RWPE2 (cell line): ENCODE data around the gene SECISBP2L.

Source experiments
- ATAC-seq: fragments of 200-7000 bp; cut with Tn5 transposase; 3 replicates; pipeline ENCODE4 v1.9.1; 2021; ENCODE audit warnings: low read depth
- DNase-seq: peaks from one replicate; pipeline ENCODE4 v3.0.0-alpha.2; 2020; ENCODE audit warnings: low spot score
- H3K27ac ChIP-seq: fragments of 450-650 bp; 2 replicates; pipeline ENCODE4 v1.5.1; 2017; ENCODE audit warnings: mild to moderate bottlenecking; ENCODE audit not compliant: poor library complexity, severe bottlenecking
- H3K27me3 ChIP-seq: fragments of 250-450 bp; sonication (Bioruptor Pico); 2 replicates; pipeline ENCODE4 v1.5.1; 2021; ENCODE audit warnings: mild to moderate bottlenecking, moderate library complexity; ENCODE audit not compliant: insufficient read depth, poor library complexity, severe bottlenecking
- H3K36me3 ChIP-seq: fragments of 250-450 bp; sonication (Bioruptor Pico); 2 replicates; pipeline ENCODE4 v1.5.1; 2020; ENCODE audit warnings: low read depth, mild to moderate bottlenecking, moderate library complexity
- H3K4me1 ChIP-seq: fragments of 250-450 bp; sonication (Bioruptor Pico); 2 replicates; pipeline ENCODE4 v1.5.1; 2021; ENCODE audit warnings: mild to moderate bottlenecking, moderate library complexity; ENCODE audit not compliant: insufficient read depth, poor library complexity, severe bottlenecking
- H3K4me3 ChIP-seq: fragments of 250-450 bp; sonication (Bioruptor Pico); 2 replicates; pipeline ENCODE4 v1.5.1; 2021; ENCODE audit warnings: mild to moderate bottlenecking, moderate library complexity; ENCODE audit not compliant: severe bottlenecking
- H3K9me3 ChIP-seq: fragments of 250-450 bp; sonication (Bioruptor Pico); 2 replicates; pipeline ENCODE4 v1.5.1; 2021; ENCODE audit warnings: mild to moderate bottlenecking, moderate library complexity; ENCODE audit not compliant: severe bottlenecking
- CTCF ChIP-seq: fragments of 450-650 bp; IDR thresholded peaks from one replicate; pipeline ENCODE4 v1.5.1; 2017; ENCODE audit warnings: mild to moderate bottlenecking, moderate library complexity; ENCODE audit not compliant: poor library complexity, severe bottlenecking

Gene SECISBP2L

GRCh38 chr15:49085696-49086459 lies 39.6 kb upstream of the SECISBP2L start:
- H3K4me3 ChIP-seq: no peak overlapping the region
- H3K4me1 ChIP-seq: no peaks in the 10 kb centered on the region
- DNase-seq (no peak), ATAC-seq (no peak)
- no peak for TF ChIP-seq CTCF
- H3K9me3 ChIP-seq: no peaks in the 10 kb centered on the region
- no peaks in the 10 kb centered on the region for H3K36me3 ChIP-seq
- H3K27me3 ChIP-seq: no peaks in the 10 kb centered on the region
- no peak overlapping the region for H3K27ac ChIP-seq

- Histone ChIP-seq H3K27ac (no peak overlapping the region), H3K36me3 (no peaks in the 10 kb centered on the region), H3K4me3 (no peak overlapping the region), H3K9me3 (no peaks in the 10 kb centered on the region), H3K4me1 (no peaks in the 10 kb centered on the region), H3K27me3 (no peaks in the 10 kb centered on the region)
- DNase-seq (no peak), ATAC-seq (no peak)
- TF ChIP-seq CTCF: no peak
These were observed 38.0 kb upstream of the SECISBP2L start for GRCh38 chr15:49084285-49084570.

- no peak overlapping the region for H3K4me3 ChIP-seq
- ATAC-seq (no peak), DNase-seq (no peak)
- no peaks in the 10 kb centered on the region for H3K36me3 ChIP-seq
- no peak for TF ChIP-seq CTCF
- H3K27ac ChIP-seq: no peak overlapping the region
- H3K27me3 ChIP-seq: no peaks in the 10 kb centered on the region
- H3K4me1 ChIP-seq: no peaks in the 10 kb centered on the region
- H3K9me3 ChIP-seq: no peaks in the 10 kb centered on the region
These were observed 37.4 kb upstream of the SECISBP2L start for GRCh38 chr15:49083401-49084284.

GRCh38 chr15:49082960-49083359 lies 36.7 kb upstream of the SECISBP2L start:
- ATAC-seq (0 out of 3 replicates have a peak, but pooled peaks have one; percentile 10), DNase-seq (no peak)
- Histone ChIP-seq H3K9me3 (no peaks in the 10 kb centered on the region), H3K27me3 (no peaks in the 10 kb centered on the region), H3K27ac (no peak overlapping the region), H3K4me1 (no peaks in the 10 kb centered on the region), H3K36me3 (no peaks in the 10 kb centered on the region), H3K4me3 (no peak overlapping the region)
- TF ChIP-seq CTCF: no peak
